ENCODE results near the gene CLDN14. TPM values are rescaled to one million over a fixed set of nuclear protein-coding genes. Genes with fewer than 3 reads are reported as not detected.

Gene CLDN14
- polyA plus RNA-seq, 4 donors: 0.09 TPM; not detected in 3

- DNase-seq (no peak), FAIRE-seq (no peak)
- no peaks in the 10 kb centered on the region for H3K27me3 ChIP-seq (ENCODE audit: control insufficient read depth in 3 of 3, insufficient read depth in 3 of 3, low read length in 3 of 3)
- no peaks in the 10 kb centered on the region for H3K4me1 ChIP-seq (ENCODE audit: control insufficient read depth in 3 of 3, insufficient read depth in 2 of 3, low read depth in 1 of 3, low read length in 2 of 3)
- no peak overlapping the region for H3K4me3 ChIP-seq (ENCODE audit: low read depth in 1 of 3, low read length in 3 of 3)
- 86 to 100% (median 93%) methylated on average over 1 of the region's 1 CpG for WGBS, 3 donors
- H3K9me3 ChIP-seq (ENCODE audit: control insufficient read depth in 2 of 2, insufficient read depth in 1 of 2, low read depth in 1 of 2, low read length in 1 of 2): peaks cover 0 to 7% of the 10 kb centered on the region in 2 donors
- no peak overlapping the region for H3K27ac ChIP-seq (ENCODE audit: low read depth in 1 of 3, low read length in 2 of 3)
- no peaks in the 10 kb centered on the region for H3K36me3 ChIP-seq (ENCODE audit: control insufficient read depth in 3 of 3, insufficient read depth in 2 of 3, low read depth in 1 of 3, low read length in 3 of 3)
Measured at GRCh38 chr21:36473203-36473602, 6.7 kb downstream of the CLDN14 start.

- FAIRE-seq (no peak), DNase-seq (no peak)
- Histone ChIP-seq H3K36me3 (ENCODE audit: control insufficient read depth in 3 of 3, insufficient read depth in 2 of 3, low read depth in 1 of 3, low read length in 3 of 3) (no peaks in the 10 kb centered on the region), H3K27ac (ENCODE audit: low read depth in 1 of 3, low read length in 2 of 3) (no peak overlapping the region), H3K4me1 (ENCODE audit: control insufficient read depth in 3 of 3, insufficient read depth in 2 of 3, low read depth in 1 of 3, low read length in 2 of 3) (no peaks in the 10 kb centered on the region), H3K27me3 (ENCODE audit: control insufficient read depth in 3 of 3, insufficient read depth in 3 of 3, low read length in 3 of 3) (no peaks in the 10 kb centered on the region), H3K4me3 (ENCODE audit: low read depth in 1 of 3, low read length in 3 of 3) (no peak overlapping the region), H3K9me3 (ENCODE audit: control insufficient read depth in 2 of 2, insufficient read depth in 1 of 2, low read depth in 1 of 2, low read length in 1 of 2) (peaks cover 0 to 7% of the 10 kb centered on the region in 2 donors)
- 90 to 93% (median 91%) methylated on average over 2 of the region's 2 CpGs for WGBS, 3 donors
Measured at GRCh38 chr21:36472377-36472776, 7.5 kb downstream of the CLDN14 start.

- H3K27me3 ChIP-seq (ENCODE audit: control insufficient read depth in 3 of 3, insufficient read depth in 3 of 3, low read length in 3 of 3): no peaks in the 10 kb centered on the region
- 41 to 56% (median 46%) methylated on average over 1 of the region's 1 CpG for WGBS, 3 donors
- peaks cover 0 to 7% of the 10 kb centered on the region in 2 donors for H3K9me3 ChIP-seq (ENCODE audit: control insufficient read depth in 2 of 2, insufficient read depth in 1 of 2, low read depth in 1 of 2, low read length in 1 of 2)
- DNase-seq (no peak), FAIRE-seq (no peak)
- no peak overlapping the region for H3K27ac ChIP-seq (ENCODE audit: low read depth in 1 of 3, low read length in 2 of 3)
- no peaks in the 10 kb centered on the region for H3K36me3 ChIP-seq (ENCODE audit: control insufficient read depth in 3 of 3, insufficient read depth in 2 of 3, low read depth in 1 of 3, low read length in 3 of 3)
- no peaks in the 10 kb centered on the region for H3K4me1 ChIP-seq (ENCODE audit: control insufficient read depth in 3 of 3, insufficient read depth in 2 of 3, low read depth in 1 of 3, low read length in 2 of 3)
- no peak overlapping the region for H3K4me3 ChIP-seq (ENCODE audit: low read depth in 1 of 3, low read length in 3 of 3)
Measured at GRCh38 chr21:36471254-36471723, 8.6 kb downstream of the CLDN14 start.

GRCh38 chr21:36470294-36470693, 9.6 kb downstream of the CLDN14 start:
- no peaks in the 10 kb centered on the region for H3K36me3 ChIP-seq (ENCODE audit: control insufficient read depth in 3 of 3, insufficient read depth in 2 of 3, low read depth in 1 of 3, low read length in 3 of 3)
- H3K27me3 ChIP-seq (ENCODE audit: control insufficient read depth in 3 of 3, insufficient read depth in 3 of 3, low read length in 3 of 3): no peaks in the 10 kb centered on the region
- H3K27ac ChIP-seq (ENCODE audit: low read depth in 1 of 3, low read length in 2 of 3): no peak overlapping the region
- DNase-seq (no peak), FAIRE-seq (no peak)
- H3K9me3 ChIP-seq (ENCODE audit: control insufficient read depth in 2 of 2, insufficient read depth in 1 of 2, low read depth in 1 of 2, low read length in 1 of 2): peaks cover 0 to 7% of the 10 kb centered on the region in 2 donors
- H3K4me3 ChIP-seq (ENCODE audit: low read depth in 1 of 3, low read length in 3 of 3): no peak overlapping the region
- no peaks in the 10 kb centered on the region for H3K4me1 ChIP-seq (ENCODE audit: control insufficient read depth in 3 of 3, insufficient read depth in 2 of 3, low read depth in 1 of 3, low read length in 2 of 3)
- WGBS, 3 donors: 83 to 98% (median 89%) methylated on average over 10 of the region's 10 CpGs

- DNase-seq (no peak), FAIRE-seq (no peak)
- no peaks in the 10 kb centered on the region for H3K36me3 ChIP-seq (ENCODE audit: control insufficient read depth in 3 of 3, insufficient read depth in 2 of 3, low read depth in 1 of 3, low read length in 3 of 3)
- no peak overlapping the region for H3K4me3 ChIP-seq (ENCODE audit: low read depth in 1 of 3, low read length in 3 of 3)
- 81 to 84% (median 84%) methylated on average over 8 of the region's 8 CpGs for WGBS, 3 donors
- peaks cover 0 to 3% of the 10 kb centered on the region in 2 donors for H3K9me3 ChIP-seq (ENCODE audit: control insufficient read depth in 2 of 2, insufficient read depth in 1 of 2, low read depth in 1 of 2, low read length in 1 of 2)
- H3K4me1 ChIP-seq (ENCODE audit: control insufficient read depth in 3 of 3, insufficient read depth in 2 of 3, low read depth in 1 of 3, low read length in 2 of 3): no peaks in the 10 kb centered on the region
- no peak overlapping the region for H3K27ac ChIP-seq (ENCODE audit: low read depth in 1 of 3, low read length in 2 of 3)
- peaks cover 0 to 3% (median 0%) of the 10 kb centered on the region in 3 donors for H3K27me3 ChIP-seq (ENCODE audit: control insufficient read depth in 3 of 3, insufficient read depth in 3 of 3, low read length in 3 of 3)
Measured at GRCh38 chr21:36466061-36466511, 13.8 kb downstream of the CLDN14 start.

GRCh38 chr21:36465478-36465877, 14.4 kb downstream of the CLDN14 start:
- H3K4me3 ChIP-seq (ENCODE audit: low read depth in 1 of 3, low read length in 3 of 3): no peak overlapping the region
- H3K27ac ChIP-seq (ENCODE audit: low read depth in 1 of 3, low read length in 2 of 3): no peak overlapping the region
- H3K27me3 ChIP-seq (ENCODE audit: control insufficient read depth in 3 of 3, insufficient read depth in 3 of 3, low read length in 3 of 3): peaks cover 0 to 3% (median 0%) of the 10 kb centered on the region in 3 donors
- WGBS, 3 donors: 52 to 66% (median 60%) methylated on average over 8 of the region's 8 CpGs
- DNase-seq: no peak
- no peaks in the 10 kb centered on the region for H3K36me3 ChIP-seq (ENCODE audit: control insufficient read depth in 3 of 3, insufficient read depth in 2 of 3, low read depth in 1 of 3, low read length in 3 of 3)
- no peaks in the 10 kb centered on the region for H3K9me3 ChIP-seq (ENCODE audit: control insufficient read depth in 2 of 2, insufficient read depth in 1 of 2, low read depth in 1 of 2, low read length in 1 of 2)
- H3K4me1 ChIP-seq (ENCODE audit: control insufficient read depth in 3 of 3, insufficient read depth in 2 of 3, low read depth in 1 of 3, low read length in 2 of 3): no peaks in the 10 kb centered on the region
- no peak for FAIRE-seq

- WGBS, 3 donors: 70 to 88% (median 81%) methylated on average over 3 of the region's 3 CpGs
- H3K36me3 ChIP-seq (ENCODE audit: control insufficient read depth in 3 of 3, insufficient read depth in 2 of 3, low read depth in 1 of 3, low read length in 3 of 3): no peaks in the 10 kb centered on the region
- FAIRE-seq: no peak
Measured at GRCh38 chr21:36464590-36464989, 15.3 kb downstream of the CLDN14 start.

GRCh38 chr21:36463991-36464390, 15.9 kb downstream of the CLDN14 start:
- Histone ChIP-seq H3K27me3 (ENCODE audit: control insufficient read depth in 3 of 3, insufficient read depth in 3 of 3, low read length in 3 of 3) (peaks cover 0 to 3% (median 0%) of the 10 kb centered on the region in 3 donors), H3K4me3 (ENCODE audit: low read depth in 1 of 3, low read length in 3 of 3) (no peak overlapping the region), H3K4me1 (ENCODE audit: control insufficient read depth in 3 of 3, insufficient read depth in 2 of 3, low read depth in 1 of 3, low read length in 2 of 3) (no peaks in the 10 kb centered on the region), H3K36me3 (ENCODE audit: control insufficient read depth in 3 of 3, insufficient read depth in 2 of 3, low read depth in 1 of 3, low read length in 3 of 3) (no peaks in the 10 kb centered on the region), H3K9me3 (ENCODE audit: control insufficient read depth in 2 of 2, insufficient read depth in 1 of 2, low read depth in 1 of 2, low read length in 1 of 2) (no peaks in the 10 kb centered on the region), H3K27ac (ENCODE audit: low read depth in 1 of 3, low read length in 2 of 3) (no peak overlapping the region)
- 56 to 60% (median 57%) methylated on average over 8 to 10 of the region's 10 CpGs for WGBS, 3 donors
- DNase-seq (no peak), FAIRE-seq (no peak)

More at GRCh38 chr21:36464590-36464989, 15.3 kb downstream of the CLDN14 start:
- Histone ChIP-seq H3K4me1 (ENCODE audit: control insufficient read depth in 3 of 3, insufficient read depth in 2 of 3, low read depth in 1 of 3, low read length in 2 of 3) (no peaks in the 10 kb centered on the region), H3K9me3 (ENCODE audit: control insufficient read depth in 2 of 2, insufficient read depth in 1 of 2, low read depth in 1 of 2, low read length in 1 of 2) (no peaks in the 10 kb centered on the region), H3K27ac (ENCODE audit: low read depth in 1 of 3, low read length in 2 of 3) (no peak overlapping the region), H3K4me3 (ENCODE audit: low read depth in 1 of 3, low read length in 3 of 3) (no peak overlapping the region), H3K27me3 (ENCODE audit: control insufficient read depth in 3 of 3, insufficient read depth in 3 of 3, low read length in 3 of 3) (peaks cover 0 to 3% (median 0%) of the 10 kb centered on the region in 3 donors)
- no peak for DNase-seq

GRCh38 chr21:36463204-36463603, 16.7 kb downstream of the CLDN14 start:
- FAIRE-seq: no peak
- WGBS, 3 donors: 89 to 93% (median 90%) methylated on average over 10 of the region's 10 CpGs

More at GRCh38 chr21:36463204-36463603, 16.7 kb downstream of the CLDN14 start:
- Histone ChIP-seq H3K4me1 (ENCODE audit: control insufficient read depth in 3 of 3, insufficient read depth in 2 of 3, low read depth in 1 of 3, low read length in 2 of 3) (no peaks in the 10 kb centered on the region), H3K27me3 (ENCODE audit: control insufficient read depth in 3 of 3, insufficient read depth in 3 of 3, low read length in 3 of 3) (peaks cover 0 to 3% (median 0%) of the 10 kb centered on the region in 3 donors), H3K4me3 (ENCODE audit: low read depth in 1 of 3, low read length in 3 of 3) (no peak overlapping the region), H3K9me3 (ENCODE audit: control insufficient read depth in 2 of 2, insufficient read depth in 1 of 2, low read depth in 1 of 2, low read length in 1 of 2) (no peaks in the 10 kb centered on the region), H3K27ac (ENCODE audit: low read depth in 1 of 3, low read length in 2 of 3) (no peak overlapping the region), H3K36me3 (ENCODE audit: control insufficient read depth in 3 of 3, insufficient read depth in 2 of 3, low read depth in 1 of 3, low read length in 3 of 3) (no peaks in the 10 kb centered on the region)
- DNase-seq: no peak

Measured in small intestine (tissue), 7 donors.